ENCODE measurements around the gene ZNF850. TPM values are rescaled to one million over a fixed set of nuclear protein-coding genes. Genes with fewer than 3 reads are reported as not detected.
A peak's percentile ranks its signal among the peaks of the same experiment; 100 is the strongest.
"Not testable (repeated sequence)": the region's sequence is repeated elsewhere in the genome, so short reads cannot be mapped to it uniquely, and the experiment has no call there.

The ZNF850 gene
- total and polyA plus RNA-seq, 4 donors: 0.15 to 5.0 (median 1.7) TPM

- no peaks in the 10 kb centered on the region for H3K27me3 ChIP-seq (ENCODE audit: control insufficient read depth in 4 of 4, insufficient read depth in 4 of 4, low read length in 3 of 4)
- peaks cover 0 to 21% (median 12%) of the 10 kb centered on the region in 4 donors for H3K4me1 ChIP-seq (ENCODE audit: control insufficient read depth in 4 of 4, insufficient read depth in 4 of 4, low read length in 3 of 4)
- WGBS: 5% methylated on average over 15 of the region's 15 CpGs
- peaks cover 11 to 46% (median 25%) of the 10 kb centered on the region in 4 donors for H3K9me3 ChIP-seq (ENCODE audit: control insufficient read depth in 4 of 4, low read length in 3 of 4)
- H3K36me3 ChIP-seq (ENCODE audit: control insufficient read depth in 4 of 4, insufficient read depth in 3 of 4, low read depth in 1 of 4, low read length in 3 of 4): peaks cover 0 to 1% (median 0%) of the 10 kb centered on the region in 4 donors
- H3K4me3 ChIP-seq (ENCODE audit: low read depth in 1 of 3, low read length in 3 of 3): peak overlapping the region; percentile 68 to 93 (median 91)
- no peak for DNase-seq (ENCODE audit: low spot score)
- peak overlapping the region; percentile 94 to 95 for H3K27ac ChIP-seq (ENCODE audit: low read depth in 1 of 2, low read length in 2 of 2)
- no peak for TF ChIP-seq TAF1 (conservative IDR thresholded peaks at IDR 0.05)
- TF ChIP-seq MAX (IDR thresholded peaks at IDR 0.05): no peak
- TF ChIP-seq FOXA2 (IDR thresholded peaks at IDR 0.05): no peak
- no peak for TF ChIP-seq CTCF (IDR thresholded peaks at IDR 0.05; ENCODE audit: low read depth, low read length, missing input control)
- TF ChIP-seq RXRA (IDR thresholded peaks at IDR 0.05): no peak
- no peak for TF ChIP-seq NR2F2 (IDR thresholded peaks at IDR 0.05)
- TF ChIP-seq ATF3 (IDR thresholded peaks at IDR 0.05): no peak
- TF ChIP-seq FOXA1 (IDR thresholded peaks at IDR 0.05): no peak
- no peak for TF ChIP-seq EGR1 (IDR thresholded peaks at IDR 0.05; ENCODE audit: low read depth in 2 of 2)
- no peak overlapping the region for H3K9ac ChIP-seq (ENCODE audit: low read depth in 1 of 2, low read length in 2 of 2)
Measured at GRCh38 chr19:36773223-36773579, 594 bp upstream of the ZNF850 start.

- Histone ChIP-seq H3K9me3 (ENCODE audit: control insufficient read depth in 4 of 4, low read length in 3 of 4) (peaks cover 11 to 48% (median 29%) of the 10 kb centered on the region in 4 donors), H3K9ac (ENCODE audit: low read depth in 1 of 2, low read length in 2 of 2) (no peak overlapping the region), H3K4me1 (ENCODE audit: control insufficient read depth in 4 of 4, insufficient read depth in 4 of 4, low read length in 3 of 4) (peaks cover 0 to 21% (median 12%) of the 10 kb centered on the region in 4 donors), H3K27me3 (ENCODE audit: control insufficient read depth in 4 of 4, insufficient read depth in 4 of 4, low read length in 3 of 4) (no peaks in the 10 kb centered on the region), H3K4me3 (ENCODE audit: low read depth in 1 of 3, low read length in 3 of 3) (peak overlapping the region; percentile 68 to 93 (median 91)), H3K36me3 (ENCODE audit: control insufficient read depth in 4 of 4, insufficient read depth in 3 of 4, low read depth in 1 of 4, low read length in 3 of 4) (peaks cover 0 to 1% (median 0%) of the 10 kb centered on the region in 4 donors), H3K27ac (ENCODE audit: low read depth in 1 of 2, low read length in 2 of 2) (peak overlapping the region; percentile 94 to 95)
- TF ChIP-seq NR2F2 (IDR thresholded peaks at IDR 0.05) (no peak), YY1 (IDR thresholded peaks at IDR 0.05) (no peak), SP1 (IDR thresholded peaks at IDR 0.05) (peak; percentile 69), HNF4G (IDR thresholded peaks at IDR 0.05) (no peak), RAD21 (IDR thresholded peaks at IDR 0.05) (no peak)
- peak; percentile 73 for DNase-seq (ENCODE audit: low spot score)
- WGBS: 3% methylated on average over 29 of the region's 29 CpGs
Measured at GRCh38 chr19:36771261-36772231, 1.1 kb downstream of the ZNF850 start.

- peaks cover 11 to 61% (median 55%) of the 10 kb centered on the region in 4 donors for H3K36me3 ChIP-seq (ENCODE audit: control insufficient read depth in 4 of 4, insufficient read depth in 3 of 4, low read depth in 1 of 4, low read length in 3 of 4)
- no peak overlapping the region for H3K9ac ChIP-seq (ENCODE audit: low read depth in 1 of 2, low read length in 2 of 2)
- peaks cover 47 to 92% (median 71%) of the 10 kb centered on the region in 4 donors for H3K9me3 ChIP-seq (ENCODE audit: control insufficient read depth in 4 of 4, low read length in 3 of 4)
- no peak for TF ChIP-seq RAD21 (IDR thresholded peaks at IDR 0.05)
- TF ChIP-seq ATF3 (IDR thresholded peaks at IDR 0.05): no peak
- WGBS: 98% methylated on average over 4 of the region's 4 CpGs
- peak overlapping the region in 2 of 3 donors; percentile 25 to 79 for H3K4me3 ChIP-seq (ENCODE audit: low read depth in 1 of 3, low read length in 3 of 3)
- no peak for DNase-seq (ENCODE audit: low spot score)
- H3K4me1 ChIP-seq (ENCODE audit: control insufficient read depth in 4 of 4, insufficient read depth in 4 of 4, low read length in 3 of 4): no peaks in the 10 kb centered on the region
- H3K27ac ChIP-seq (ENCODE audit: low read depth in 1 of 2, low read length in 2 of 2): no peak overlapping the region
- no peaks in the 10 kb centered on the region for H3K27me3 ChIP-seq (ENCODE audit: control insufficient read depth in 4 of 4, insufficient read depth in 4 of 4, low read length in 3 of 4)
Measured at GRCh38 chr19:36750066-36750691, 22.4 kb downstream of the ZNF850 start.

- H3K27ac ChIP-seq (ENCODE audit: low read depth in 1 of 2, low read length in 2 of 2); H3K4me1 ChIP-seq (ENCODE audit: control insufficient read depth in 4 of 4, insufficient read depth in 4 of 4, low read length in 3 of 4); H3K27me3 ChIP-seq (ENCODE audit: control insufficient read depth in 4 of 4, insufficient read depth in 4 of 4, low read length in 3 of 4); DNase-seq (ENCODE audit: low spot score); H3K9ac ChIP-seq (ENCODE audit: low read depth in 1 of 2, low read length in 2 of 2): not testable (repeated sequence)
- 99% methylated on average over 8 of the region's 8 CpGs for WGBS
- Histone ChIP-seq H3K4me3 (ENCODE audit: low read depth in 1 of 3, low read length in 3 of 3) (peak overlapping the region in 2 of 3 donors; percentile 25 to 79), H3K36me3 (ENCODE audit: control insufficient read depth in 4 of 4, insufficient read depth in 3 of 4, low read depth in 1 of 4, low read length in 3 of 4) (peaks cover 10 to 57% (median 50%) of the 10 kb centered on the region in 4 donors), H3K9me3 (ENCODE audit: control insufficient read depth in 4 of 4, low read length in 3 of 4) (peaks cover 50 to 89% (median 66%) of the 10 kb centered on the region in 4 donors)
Measured at GRCh38 chr19:36749613-36750012, 23.0 kb downstream of the ZNF850 start.

Measured in liver (tissue), 9 donors.